ENCODE data around the gene ANXA11. TPM values are rescaled to one million over a fixed set of nuclear protein-coding genes. Genes with fewer than 3 reads are reported as not detected.

The ANXA11 gene
- total RNA-seq, 4 donors from 2014 or later, result 77.5 to 106 (median 90.8) TPM

GRCh38 chr10:80171248-80171660 is 34.1 kb downstream of the ANXA11 start:
- no peak overlapping the region for H3K4me3 ChIP-seq (replicated peaks in 1 of 3)
- DNase-seq, result no peak
- H3K4me1 ChIP-seq, result peaks cover 0 to 24% of the 10 kb centered on the region in 2 donors
- intact Hi-C loops (cut with DNase I), result no loop called here
- no peak overlapping the region for H3K27ac ChIP-seq
- H3K27me3 ChIP-seq, result no peaks in the 10 kb centered on the region
- H3K36me3 ChIP-seq, result peaks cover 0 to 8% of the 10 kb centered on the region in 2 donors
- no peak for TF ChIP-seq CTCF (IDR thresholded peaks at IDR 0.05)
- TF ChIP-seq POLR2A (IDR thresholded peaks at IDR 0.05), result no peak
- no peaks in the 10 kb centered on the region for H3K9me3 ChIP-seq
- WGBS, 2 donors, result 91 to 94% methylated on average over 7 of the region's 7 CpGs

GRCh38 chr10:80170641-80171040 is 34.7 kb downstream of the ANXA11 start:
- intact Hi-C loops (cut with DNase I), result no loop called here
- Histone ChIP-seq H3K9me3 (no peaks in the 10 kb centered on the region), H3K4me3 (replicated peaks in 1 of 3) (no peak overlapping the region), H3K27ac (no peak overlapping the region), H3K4me1 (peaks cover 0 to 31% of the 10 kb centered on the region in 2 donors), H3K27me3 (no peaks in the 10 kb centered on the region), H3K36me3 (peaks cover 0 to 9% of the 10 kb centered on the region in 2 donors)
- 92 to 100% methylated on average over 1 to 10 of the region's 10 CpGs for WGBS, 2 donors
- TF ChIP-seq POLR2A (IDR thresholded peaks at IDR 0.05) (no peak), CTCF (IDR thresholded peaks at IDR 0.05) (no peak)
- no peak for DNase-seq

GRCh38 chr10:80170026-80170425 is 35.3 kb downstream of the ANXA11 start:
- Histone ChIP-seq H3K4me3 (replicated peaks in 1 of 3) (no peak overlapping the region), H3K4me1 (peaks cover 0 to 37% of the 10 kb centered on the region in 2 donors), H3K36me3 (peaks cover 4 to 9% of the 10 kb centered on the region in 2 donors), H3K9me3 (no peaks in the 10 kb centered on the region), H3K27ac (no peak overlapping the region), H3K27me3 (no peaks in the 10 kb centered on the region)
- intact Hi-C loops (cut with DNase I), result no loop called here
- TF ChIP-seq CTCF (IDR thresholded peaks at IDR 0.05), result no peak
- TF ChIP-seq POLR2A (IDR thresholded peaks at IDR 0.05), result no peak
- DNase-seq, result no peak
- WGBS, 2 donors, result 71% methylated on average over 4 of the region's 4 CpGs

GRCh38 chr10:80168679-80169380 is 36.5 kb downstream of the ANXA11 start:
- Histone ChIP-seq H3K4me1 (peaks cover 0 to 47% of the 10 kb centered on the region in 2 donors), H3K9me3 (no peaks in the 10 kb centered on the region), H3K36me3 (peaks cover 9 to 11% of the 10 kb centered on the region in 2 donors), H3K27ac (no peak overlapping the region), H3K4me3 (replicated peaks in 1 of 3) (no peak overlapping the region), H3K27me3 (no peaks in the 10 kb centered on the region)
- TF ChIP-seq POLR2A (IDR thresholded peaks at IDR 0.05) (no peak), CTCF (IDR thresholded peaks at IDR 0.05) (peak in 1 of 6 experiments; percentile 23)
- no peak for DNase-seq
- intact Hi-C loops (cut with DNase I), result no loop called here
- 91 to 96% methylated on average over 10 to 11 of the region's 13 CpGs for WGBS, 2 donors

GRCh38 chr10:80168162-80168511 is 37.2 kb downstream of the ANXA11 start:
- H3K27me3 ChIP-seq, result no peaks in the 10 kb centered on the region
- intact Hi-C loops (cut with DNase I), result no loop called here
- H3K9me3 ChIP-seq, result no peaks in the 10 kb centered on the region
- H3K27ac ChIP-seq, result no peak overlapping the region
- WGBS, 2 donors, result 81 to 87% methylated on average over 7 of the region's 7 CpGs
- no peak for DNase-seq
- H3K4me1 ChIP-seq, result peaks cover 0 to 50% of the 10 kb centered on the region in 2 donors
- H3K4me3 ChIP-seq (replicated peaks in 1 of 3), result no peak overlapping the region
- TF ChIP-seq CTCF (IDR thresholded peaks at IDR 0.05) (no peak), POLR2A (IDR thresholded peaks at IDR 0.05) (no peak)
- peaks cover 9 to 16% of the 10 kb centered on the region in 2 donors for H3K36me3 ChIP-seq

Data from thyroid gland (tissue), 4 donors.